HG03103 (cell line): ENCODE measurements around the gene SELPLG.
"Not testable (repeated sequence)": the region's sequence is repeated elsewhere in the genome, so short reads cannot be mapped to it uniquely, and the experiment has no call there.

Experiments used
- ATAC-seq: cut with Tn5 transposase; IDR thresholded peaks from one replicate; pipeline ENCODE4 v1.9.1; 2021; ENCODE audit warnings: low read depth; ENCODE audit not compliant: unreplicated experiment

The SELPLG gene

DNA sequence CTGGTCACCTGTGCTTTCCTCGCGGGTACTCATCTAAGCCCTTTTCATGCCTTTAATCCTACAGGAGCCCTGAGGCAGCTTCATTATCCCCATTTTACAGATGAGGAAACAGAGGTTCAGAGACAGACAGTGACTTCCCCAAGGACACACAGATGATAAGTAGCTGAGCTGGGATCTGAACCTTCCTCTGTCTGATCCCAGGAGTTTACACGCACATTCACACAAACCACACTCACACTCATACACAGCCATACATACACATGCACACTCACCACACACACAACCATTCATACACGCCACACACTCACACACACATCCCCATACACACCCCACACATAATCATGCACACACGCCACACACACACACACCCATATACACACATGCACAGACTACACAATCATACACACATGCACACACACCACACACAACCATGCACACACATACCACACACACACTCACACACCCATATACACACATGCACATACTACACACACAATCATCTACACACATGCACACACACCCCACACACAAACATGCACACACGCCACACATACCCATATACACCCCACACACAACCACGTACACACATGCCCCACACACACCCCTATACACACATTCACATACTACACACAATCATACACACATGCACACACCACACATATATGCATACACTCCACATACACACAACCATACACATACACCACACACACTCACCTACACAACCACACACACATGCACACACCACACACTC, 38.6 kb downstream of the SELPLG start:
- no peak for ATAC-seq

DNA sequence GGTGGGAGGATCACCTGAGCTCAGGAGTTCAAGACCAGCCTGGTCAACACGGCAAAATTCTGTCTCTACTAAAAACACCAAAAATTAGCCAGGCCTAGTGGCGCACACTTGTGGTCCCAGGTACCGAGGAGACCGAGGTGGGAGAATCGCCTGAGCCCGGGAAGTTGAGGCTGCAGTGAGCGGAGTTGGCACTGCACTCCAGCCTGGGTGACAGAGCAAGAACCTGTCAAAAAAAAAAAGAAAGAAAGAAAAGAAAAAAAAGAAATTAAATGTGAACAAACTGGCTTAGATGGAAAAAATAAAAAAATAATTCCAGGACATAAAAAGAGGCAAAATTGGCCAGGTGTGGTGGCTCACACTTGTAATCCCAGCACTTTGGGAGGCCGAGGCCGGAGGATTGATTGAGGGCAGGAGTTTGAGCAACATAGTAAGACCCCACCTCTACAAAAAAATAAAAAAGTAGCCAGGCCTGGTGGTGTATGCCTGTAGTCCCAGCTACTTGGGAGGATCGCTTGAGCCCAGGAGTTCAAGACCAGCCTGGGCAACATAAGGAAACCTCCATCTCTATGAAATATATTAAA, 39.3 kb downstream of the SELPLG start:
- ATAC-seq: no peak

DNA sequence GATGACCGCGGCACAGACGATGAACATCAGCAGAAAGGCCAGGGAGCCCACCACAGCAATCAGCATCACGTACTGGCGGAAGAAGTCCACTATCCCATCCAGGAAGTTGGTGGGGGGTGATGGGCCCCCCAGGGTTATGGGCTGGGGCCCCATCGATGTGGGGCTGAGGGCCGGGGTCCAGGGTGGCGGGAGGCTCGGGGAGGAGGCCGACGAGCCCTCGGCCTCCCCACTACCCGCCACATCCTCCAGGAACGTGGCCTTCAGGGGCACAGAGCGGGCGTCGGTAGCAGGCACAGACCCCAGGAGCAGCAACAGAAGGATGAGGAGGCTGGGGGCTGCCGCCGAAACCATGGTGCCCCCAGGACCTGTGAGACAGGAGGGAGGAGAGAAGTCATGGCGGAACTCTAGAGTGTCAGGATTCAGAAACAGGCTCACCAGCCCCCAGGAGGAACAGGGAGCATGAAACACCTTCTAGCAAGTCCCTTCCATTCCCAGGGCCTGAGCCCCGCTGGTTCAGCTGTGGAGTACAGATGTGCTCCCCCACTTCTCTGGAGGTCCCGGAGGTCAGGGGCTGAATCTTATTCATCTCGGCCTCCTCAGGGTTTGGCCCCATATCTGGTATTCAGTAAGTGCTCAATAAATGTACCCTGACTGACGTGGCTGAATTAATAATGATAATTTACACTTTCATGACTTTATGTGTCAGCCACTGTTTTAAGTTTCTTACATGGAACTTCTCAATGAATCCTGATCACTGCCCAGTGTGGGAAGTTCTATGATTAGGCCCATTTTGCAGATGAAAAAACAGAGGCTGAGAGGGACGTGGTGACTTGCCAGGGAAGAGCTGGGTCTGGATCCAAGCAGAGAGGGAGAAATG, 41.4 kb downstream of the SELPLG start:
- ATAC-seq: no peak

DNA sequence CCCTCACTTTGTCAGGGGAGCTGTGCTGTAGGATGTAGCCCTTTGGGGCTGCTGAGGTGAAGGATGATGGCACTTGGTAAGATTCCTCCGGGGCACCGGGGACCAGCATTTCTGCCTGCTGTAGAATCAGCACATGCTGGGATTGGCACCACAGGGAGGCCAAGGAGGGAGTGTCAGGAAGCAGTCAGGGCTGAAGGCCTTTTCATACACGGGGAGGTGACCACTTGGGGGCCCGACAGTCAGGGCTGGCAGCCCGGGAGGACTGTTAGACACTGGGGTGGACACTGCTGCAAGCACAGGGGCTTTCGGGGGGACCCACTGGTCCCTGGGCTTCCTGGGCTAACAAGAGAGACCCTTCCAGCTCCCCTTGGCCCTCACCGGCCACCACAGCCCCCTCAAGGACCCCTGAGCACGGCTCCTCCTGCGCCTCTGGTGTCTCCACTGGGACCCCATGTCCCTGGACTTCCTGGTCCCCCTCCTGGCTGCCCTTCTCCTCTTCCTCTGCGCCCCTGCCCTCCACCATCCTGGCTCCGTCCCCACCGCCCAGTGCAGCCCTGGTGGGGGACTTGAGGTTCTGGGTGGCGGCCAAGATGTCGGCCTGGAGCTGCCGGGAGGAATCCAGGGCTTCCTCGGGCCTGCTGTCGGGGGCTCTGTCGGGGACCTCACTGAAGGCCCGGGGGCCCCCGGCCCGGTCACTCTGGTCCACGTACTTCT, 42.3 kb downstream of the SELPLG start:
- ATAC-seq: no peak

DNA sequence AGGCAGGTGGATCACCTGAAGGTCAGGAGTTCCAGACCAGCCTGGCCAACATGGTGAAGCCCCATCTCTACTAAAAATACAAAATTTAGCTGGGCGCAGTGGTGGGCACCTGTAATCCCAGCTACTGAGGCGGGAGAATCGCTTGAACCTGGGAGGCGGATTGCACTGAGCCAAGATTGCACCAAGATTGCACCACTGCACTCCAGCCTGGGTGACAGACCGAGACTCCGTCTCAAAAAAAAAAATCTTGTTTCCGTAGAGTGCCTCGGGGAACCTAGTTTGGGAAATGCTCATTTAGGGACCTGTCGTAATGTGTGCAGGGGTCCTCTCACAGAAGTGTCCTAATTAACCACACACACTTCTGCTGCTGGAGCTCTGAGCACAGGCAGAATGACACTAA, 43.2 kb downstream of the SELPLG start:
- ATAC-seq: not testable (repeated sequence)

DNA sequence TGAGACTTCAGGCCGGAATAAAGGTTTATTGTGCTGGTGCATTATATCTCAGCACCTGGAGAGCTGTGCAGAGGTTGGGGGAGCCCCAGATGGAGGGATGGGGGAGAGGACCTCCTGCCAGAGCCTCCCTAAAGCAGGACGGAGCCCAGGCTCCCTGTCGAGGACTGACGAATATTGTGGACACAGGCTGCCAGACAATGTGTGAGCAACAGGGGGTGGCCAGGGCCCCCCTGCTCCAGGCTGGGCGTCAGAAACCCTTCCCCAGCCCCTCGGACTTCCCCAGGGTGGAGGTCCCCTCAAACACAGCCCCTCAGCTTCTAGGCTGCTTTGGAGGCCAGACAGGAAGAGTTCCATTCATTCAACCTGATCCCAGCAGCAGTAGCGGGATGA, 43.9 kb downstream of the SELPLG start:
- no peak for ATAC-seq

DNA sequence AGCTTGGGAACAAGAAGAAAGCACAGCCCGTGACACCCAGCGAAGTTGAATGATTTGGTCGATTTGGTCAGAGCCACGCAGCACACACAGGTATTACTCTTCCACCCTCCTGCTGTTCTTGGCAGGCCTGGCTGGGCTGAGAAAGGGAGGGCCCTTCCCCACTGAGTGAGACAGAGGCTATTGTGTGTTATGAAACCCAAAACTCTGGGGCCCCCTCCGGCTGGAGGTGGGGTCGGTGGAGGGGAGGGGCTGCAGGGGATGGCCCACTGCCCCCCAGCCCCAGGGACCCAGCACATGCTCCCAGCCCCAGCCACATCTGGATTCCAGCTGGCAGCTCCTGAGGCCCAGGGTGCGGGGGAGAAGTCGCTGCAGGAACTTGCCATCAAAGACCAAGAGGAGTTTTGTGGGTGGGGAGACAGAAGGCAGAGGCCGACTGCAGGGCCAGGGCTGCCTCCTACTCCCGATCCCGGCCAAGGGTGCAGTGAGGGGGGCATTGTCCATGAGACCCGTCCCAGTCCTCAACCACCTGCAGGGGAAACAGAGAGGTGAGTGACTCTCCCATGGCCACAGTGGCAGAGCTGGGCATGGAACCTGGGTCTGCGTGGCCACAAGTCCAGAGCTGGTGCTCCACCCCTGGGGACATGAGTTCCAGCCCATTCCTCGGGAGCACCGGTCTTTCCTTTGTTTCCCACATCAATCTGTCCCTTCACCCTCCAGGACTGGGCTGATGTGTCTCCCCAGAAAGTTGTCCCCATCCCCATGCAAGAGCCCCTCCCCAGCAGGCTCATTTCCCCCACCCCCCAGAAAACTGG, 44.5 kb downstream of the SELPLG start:
- no peak for ATAC-seq

DNA sequence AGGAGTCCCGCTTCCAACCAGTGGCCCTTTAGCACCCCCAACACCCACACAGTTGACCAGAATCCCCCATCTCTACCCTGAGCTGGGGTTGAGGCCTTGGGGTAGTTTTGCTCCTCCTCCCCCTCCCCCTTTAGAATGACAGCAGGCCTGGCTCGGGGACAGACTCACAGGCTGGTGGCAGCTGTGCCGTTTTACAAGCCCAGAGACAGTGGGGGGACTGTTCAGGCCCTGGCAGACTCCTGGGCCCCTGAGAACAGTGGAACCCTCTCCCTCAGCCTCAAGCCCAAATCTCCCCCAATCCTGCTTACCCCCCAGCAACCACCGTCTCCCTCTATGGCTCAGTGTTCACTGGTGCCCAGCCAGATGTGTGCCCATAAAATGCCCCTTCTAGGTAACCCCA, 45.9 kb downstream of the SELPLG start:
- ATAC-seq: no peak

DNA sequence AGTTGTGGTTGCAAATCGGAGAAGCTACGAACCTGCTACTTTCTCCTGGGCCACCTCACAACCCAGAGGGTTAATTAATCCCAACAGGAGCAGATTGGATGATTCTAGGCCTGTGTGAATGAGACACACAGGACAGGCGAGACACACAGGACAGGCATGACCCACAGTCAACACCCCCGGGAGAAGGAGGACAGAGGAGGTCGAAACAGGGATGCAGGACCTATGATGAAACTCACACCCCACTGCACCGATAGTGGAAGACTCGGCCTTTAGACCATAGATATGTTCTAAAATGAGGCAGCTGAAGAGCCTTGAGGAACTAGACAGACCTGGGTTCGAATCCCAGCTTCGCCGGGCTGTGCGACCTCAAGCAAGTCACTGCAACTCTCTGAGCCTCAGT, 47.4 kb downstream of the SELPLG start:
- no peak for ATAC-seq

DNA sequence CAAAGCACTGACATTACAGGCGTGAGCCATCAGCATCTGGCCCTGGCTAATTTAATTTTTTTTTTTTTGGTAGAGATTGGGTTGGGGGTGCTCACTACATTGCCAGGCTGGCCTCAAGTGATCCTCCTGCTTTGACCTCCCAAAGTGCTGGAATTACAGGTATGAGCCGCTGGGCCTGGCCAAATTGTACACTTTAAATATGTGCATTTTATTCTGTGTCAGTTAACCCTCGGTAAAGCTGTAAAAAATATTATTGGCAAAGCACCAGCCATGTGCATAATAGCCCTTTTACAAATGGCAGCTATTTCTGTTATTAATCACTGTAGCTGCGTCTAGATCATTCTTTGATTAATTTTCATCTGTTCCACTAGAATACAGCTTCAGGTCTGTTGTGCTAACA, 47.8 kb downstream of the SELPLG start:
- ATAC-seq: no peak

DNA sequence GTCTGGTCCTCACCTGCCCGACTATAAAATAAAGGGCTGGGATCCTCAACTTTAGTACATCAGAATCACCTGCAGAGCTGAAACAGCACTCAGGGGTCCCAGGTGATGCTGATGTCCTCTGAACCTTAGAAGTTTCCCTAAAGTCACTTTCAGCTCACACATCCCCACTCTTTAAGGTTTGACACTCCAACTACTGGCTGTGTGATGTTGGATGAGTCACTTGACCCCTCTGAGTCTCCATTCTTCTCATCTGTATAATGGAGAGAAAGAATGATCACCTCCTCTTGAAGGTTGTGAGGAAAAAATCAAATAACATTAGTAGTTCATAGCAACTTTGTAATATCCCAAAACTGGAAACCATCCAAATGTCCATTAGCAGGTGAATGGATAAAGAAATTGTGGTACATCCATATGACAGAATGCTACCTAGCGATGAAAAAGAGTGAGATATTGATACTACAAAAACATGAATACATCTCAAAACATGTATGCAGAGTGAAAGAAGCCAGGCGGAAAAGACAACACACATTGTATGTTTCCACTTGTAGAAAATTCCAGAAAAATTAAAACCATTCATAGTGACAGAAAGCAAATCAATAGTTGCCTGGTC, 49.1 kb downstream of the SELPLG start:
- ATAC-seq: no peak

DNA sequence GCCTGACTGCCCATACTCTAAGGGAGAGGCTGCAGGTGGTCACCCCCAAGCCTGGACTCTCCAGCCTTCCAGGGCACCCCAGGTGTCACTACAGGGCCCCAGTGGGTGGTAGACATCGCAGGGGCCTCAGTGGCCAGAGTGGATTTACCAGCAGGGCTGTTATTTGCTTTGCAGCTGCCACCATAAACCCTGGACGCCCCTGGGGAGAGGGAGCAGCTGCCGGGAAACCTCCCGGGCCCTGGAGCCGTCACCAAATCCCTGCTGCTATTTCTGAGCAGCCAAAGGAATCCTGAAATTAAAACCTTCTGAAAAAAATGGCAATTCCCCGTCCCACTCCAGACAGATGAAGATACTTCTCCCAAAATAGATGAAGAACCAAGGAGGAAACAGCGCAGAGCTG, 49.7 kb downstream of the SELPLG start:
- ATAC-seq: no peak

DNA sequence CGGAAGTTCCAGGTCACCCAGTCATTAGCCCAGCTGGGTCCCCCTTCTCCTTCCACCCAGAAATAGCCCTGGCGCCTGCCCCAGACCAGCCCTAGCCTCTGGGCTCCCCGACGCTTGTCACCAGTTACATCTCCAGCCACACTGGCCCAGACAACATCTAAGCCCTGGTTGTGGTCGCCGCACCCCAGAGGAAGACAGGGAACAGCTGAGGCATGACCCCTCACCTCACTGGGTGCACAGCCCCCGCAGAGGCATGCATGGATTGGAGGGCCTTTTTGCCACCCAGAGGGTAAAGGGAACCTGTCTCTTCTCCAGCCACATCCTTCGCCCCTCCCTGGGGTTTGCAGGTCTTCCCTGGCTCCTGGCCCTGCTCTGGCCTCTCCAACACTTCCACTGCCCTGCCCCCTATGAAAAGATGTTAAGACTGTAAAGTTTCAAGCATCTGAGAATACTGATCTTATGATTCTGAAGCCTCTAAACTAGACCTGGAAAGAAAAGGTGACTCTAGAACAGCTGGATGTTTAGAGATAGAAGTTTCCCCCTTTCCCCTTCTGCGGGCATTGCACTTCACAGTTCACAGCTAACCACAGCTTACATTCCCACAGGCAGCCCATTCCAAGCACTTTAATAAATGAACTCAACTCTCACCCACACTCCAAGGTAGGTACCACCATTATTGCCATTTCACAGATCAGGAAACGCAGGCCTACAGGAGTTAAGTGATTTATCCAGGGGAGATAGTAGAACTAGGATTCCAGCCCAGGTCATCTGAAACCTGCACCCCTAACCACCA, 50.5 kb downstream of the SELPLG start:
- no peak for ATAC-seq

DNA sequence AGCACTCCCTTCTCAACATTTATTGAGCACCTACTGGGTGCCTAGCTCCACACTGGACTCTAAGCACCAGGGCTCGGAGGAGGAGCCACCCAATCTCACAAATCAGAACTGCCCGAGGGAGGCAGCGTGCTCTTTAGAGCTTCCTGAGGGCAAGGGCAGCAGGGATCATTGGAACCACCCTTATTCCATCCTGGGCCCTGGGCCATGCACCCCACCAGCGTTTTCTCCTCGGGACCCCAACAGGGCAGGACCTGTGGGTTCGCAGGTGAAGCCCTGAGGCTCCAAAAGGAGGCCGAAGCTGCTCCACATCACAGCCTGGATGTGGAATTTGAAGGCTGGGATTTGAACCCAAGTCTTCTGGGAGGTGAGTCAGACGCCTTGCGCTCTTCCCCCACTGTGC, 51.2 kb downstream of the SELPLG start:
- no peak for ATAC-seq

DNA sequence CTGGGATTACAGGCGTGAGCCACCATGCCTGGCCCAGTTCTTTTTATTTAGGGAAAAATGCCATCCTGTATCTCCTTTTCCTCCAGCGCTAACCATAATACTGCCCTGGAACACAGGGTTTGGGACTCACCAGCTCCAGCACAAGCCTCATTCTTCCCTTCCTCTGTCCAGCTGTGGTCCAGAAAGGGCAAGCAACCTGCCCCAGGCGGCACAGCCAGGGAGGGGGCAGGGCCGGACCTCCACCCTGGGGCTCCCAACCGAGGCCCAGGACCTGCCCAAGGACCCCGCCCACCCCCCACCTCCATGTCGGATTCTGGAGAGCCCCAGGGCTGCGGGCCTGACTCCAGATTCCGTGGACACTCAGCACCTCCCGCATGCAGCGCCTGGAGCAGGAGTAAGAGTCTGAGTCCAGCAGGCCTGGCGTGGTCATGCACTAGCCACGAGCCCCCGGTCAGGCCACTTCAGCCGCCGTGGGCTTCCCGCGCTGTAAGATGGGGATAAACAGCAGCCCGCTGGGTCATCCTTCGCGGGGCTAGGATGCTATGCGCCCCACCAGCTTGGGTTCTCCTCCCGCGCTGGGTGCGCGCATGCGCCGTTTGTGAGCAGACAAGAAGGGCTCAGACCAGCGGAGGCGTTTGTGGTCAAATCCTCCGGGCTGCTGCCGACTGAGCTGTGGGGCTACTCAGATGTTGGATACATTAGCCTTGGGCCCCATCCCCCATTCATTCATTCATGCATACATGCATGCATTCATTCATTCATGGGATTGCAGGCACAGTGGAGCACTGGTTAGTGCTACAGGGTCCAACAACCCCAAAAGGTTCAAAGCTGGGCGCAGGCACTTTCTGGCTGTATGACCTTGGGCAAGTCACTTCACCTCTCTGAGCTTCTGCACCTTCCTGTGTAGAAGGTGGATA, 52.1 kb downstream of the SELPLG start:
- no peak for ATAC-seq

DNA sequence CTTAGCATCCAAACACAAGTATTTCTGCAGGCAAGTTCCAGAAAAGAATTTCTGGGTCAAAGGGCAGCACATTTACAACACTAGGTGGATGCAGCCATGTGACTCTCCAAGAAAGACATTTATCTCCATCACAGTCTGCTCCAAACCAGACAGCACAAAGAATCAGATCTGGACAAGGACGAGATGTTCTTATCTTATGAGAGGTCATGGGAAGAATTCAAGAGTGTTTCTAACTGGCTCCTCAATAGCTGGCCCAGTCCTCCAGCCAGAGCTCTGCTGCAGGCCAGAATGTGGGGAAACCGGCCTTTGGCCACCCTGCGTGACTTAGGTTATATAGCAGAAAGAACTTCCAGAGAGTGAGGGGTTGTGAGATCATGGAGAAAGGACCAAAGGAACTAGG, 53.2 kb downstream of the SELPLG start:
- ATAC-seq: no peak

DNA sequence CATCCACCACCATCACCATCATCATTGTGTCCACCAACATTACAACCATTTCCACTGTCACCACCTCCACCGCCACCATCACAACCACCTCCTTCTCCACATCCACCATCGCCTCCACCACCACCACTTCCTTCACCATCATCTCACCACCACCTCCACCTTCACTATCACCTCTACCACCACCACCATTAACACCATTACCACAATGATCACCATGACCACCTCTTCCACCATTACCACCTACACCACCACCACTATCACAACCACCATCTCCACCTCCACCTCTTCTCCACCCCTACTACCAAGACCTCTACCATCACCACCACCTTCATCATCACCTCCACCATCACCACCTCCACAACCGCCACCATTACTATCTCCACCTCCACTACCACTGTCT, 54.9 kb downstream of the SELPLG start:
- no peak for ATAC-seq

DNA sequence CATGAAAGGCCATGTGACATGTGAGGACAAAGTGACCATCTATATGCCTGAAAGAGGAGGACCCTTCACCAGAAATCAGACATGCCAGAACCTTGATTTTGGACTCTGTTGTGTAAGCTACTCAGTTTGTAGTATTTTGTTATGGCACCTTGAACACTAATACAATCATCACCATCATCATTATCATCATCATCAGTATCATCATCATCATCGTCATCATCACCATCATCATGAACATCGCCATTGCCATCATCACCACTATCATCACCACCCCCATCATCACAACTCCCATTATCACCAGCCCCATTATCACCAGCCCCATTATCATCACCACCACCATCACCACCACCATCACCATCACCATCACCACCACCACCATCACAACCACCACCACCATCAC, 55.4 kb downstream of the SELPLG start:
- ATAC-seq: no peak
